Activated T-cell treated with anti-CD3 and anti-CD28 coated beads, Interleukin-2, amount 50 U/mL, for 4 hours (primary cell): Measurements from ENCODE around the gene TENM3. TPM values are rescaled to one million over a fixed set of nuclear protein-coding genes. Genes with fewer than 3 reads are reported as not detected.

ENCODE experiments used
- ATAC-seq, 2 donors: fragments of 200-7000 bp; cut with Tn5 transposase; one replicate each; pipeline ENCODE4 v1.10.0; 2021
- DNase-seq: peaks from one replicate; pipeline ENCODE4 v3.0.0-alpha.2; 2020
- H3K27me3 Mint-ChIP-seq: one replicate; pipeline ENCODE4 v1.8.0; 2021; ENCODE audit warnings: low read depth, mixed read lengths
- H3K36me3 Mint-ChIP-seq: one replicate; pipeline ENCODE4 v1.8.0; 2022; ENCODE audit warnings: mixed read lengths; ENCODE audit not compliant: insufficient read depth
- H3K4me1 Mint-ChIP-seq: one replicate; pipeline ENCODE4 v1.8.0; 2021; ENCODE audit warnings: low read depth, mixed read lengths
- H3K4me3 Mint-ChIP-seq: one replicate; pipeline ENCODE4 v1.8.0; 2021; ENCODE audit warnings: mild to moderate bottlenecking, moderate library complexity, mixed read lengths
- H3K9me3 Mint-ChIP-seq: one replicate; pipeline ENCODE4 v1.8.0; 2021; ENCODE audit warnings: mixed read lengths
- total RNA-seq, 3 donors: library from RNA; stranded (reverse); gene quantifications; one replicate each; pipeline ENCODE4 v1.2.1, GENCODE V29; 2021

TENM3 gene
- total RNA-seq, 3 donors from 2014 or later = 0.03 to 0.14 (median 0.13) TPM

DNA sequence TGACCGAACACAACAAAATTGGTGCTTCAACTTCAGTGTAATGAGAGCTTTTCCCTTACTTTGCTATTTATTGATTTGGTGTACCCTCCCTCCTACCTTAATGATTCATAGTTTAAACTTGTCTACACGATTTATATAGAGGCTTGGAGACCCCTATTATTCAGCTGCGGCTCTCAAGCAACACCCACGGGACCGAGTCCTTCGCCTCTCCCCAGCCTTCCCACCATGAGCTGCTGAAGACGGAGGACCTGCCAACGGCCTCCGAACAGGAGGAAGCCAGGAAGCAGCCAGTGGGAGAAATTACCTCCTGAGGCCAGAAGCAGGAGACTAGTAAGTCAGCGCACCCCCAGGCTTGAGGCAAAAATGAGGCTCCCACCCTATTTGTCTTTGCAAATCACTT is 595.3 kb downstream of the TENM3 start:
- peaks cover 45% of the 10 kb centered on the region for H3K27me3 Mint-ChIP-seq
- no peaks in the 10 kb centered on the region for H3K9me3 Mint-ChIP-seq
- H3K36me3 Mint-ChIP-seq = no peaks in the 10 kb centered on the region
- H3K4me3 Mint-ChIP-seq = no peak overlapping the region
- no peak for DNase-seq
- ATAC-seq = no peak
- H3K4me1 Mint-ChIP-seq = no peaks in the 10 kb centered on the region

DNA sequence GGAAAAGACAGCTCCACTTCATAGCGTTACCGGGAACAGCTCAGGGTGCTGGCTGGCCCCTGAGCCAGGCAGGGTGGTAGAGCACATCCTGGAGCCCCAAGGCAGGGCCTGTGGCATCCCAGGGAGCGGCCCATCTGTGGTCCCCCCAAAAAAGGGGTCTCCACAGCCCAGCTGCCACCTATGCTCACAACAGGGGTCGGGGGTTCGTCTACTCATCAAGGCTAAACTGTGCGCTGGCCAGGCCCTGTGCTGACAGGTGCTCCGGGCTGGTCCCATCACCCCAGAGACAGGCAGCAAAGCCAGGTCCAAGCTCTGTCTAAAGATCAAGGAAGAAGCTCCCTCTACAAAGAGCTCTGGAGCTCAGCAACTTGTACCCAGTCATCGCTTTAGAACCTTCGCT is 596.1 kb downstream of the TENM3 start:
- no peaks in the 10 kb centered on the region for H3K36me3 Mint-ChIP-seq
- DNase-seq = no peak
- peaks cover 50% of the 10 kb centered on the region for H3K27me3 Mint-ChIP-seq
- no peaks in the 10 kb centered on the region for H3K4me1 Mint-ChIP-seq
- no peak overlapping the region for H3K4me3 Mint-ChIP-seq
- ATAC-seq = no peak
- no peaks in the 10 kb centered on the region for H3K9me3 Mint-ChIP-seq

DNA sequence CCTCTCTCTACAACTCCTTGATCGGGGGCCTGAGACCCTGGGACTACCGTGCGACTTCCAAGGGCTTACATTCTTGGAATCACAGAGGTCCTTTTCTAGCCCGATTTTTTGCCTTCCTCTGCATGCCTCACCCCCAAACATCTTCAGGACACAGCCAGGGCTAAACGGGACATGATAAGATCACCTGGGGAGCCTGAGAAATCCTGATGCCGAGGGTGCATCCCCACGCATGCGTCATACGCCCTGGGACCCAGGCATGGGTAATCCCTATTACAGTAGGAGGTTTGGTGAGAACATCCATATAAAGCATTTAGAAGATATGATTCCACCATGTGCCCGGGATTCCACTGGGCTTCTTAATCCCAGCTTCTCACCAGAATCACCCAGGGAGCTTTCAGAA is 596.9 kb downstream of the TENM3 start:
- Mint-ChIP-seq H3K4me3 (no peak overlapping the region), H3K9me3 (no peaks in the 10 kb centered on the region), H3K4me1 (no peaks in the 10 kb centered on the region), H3K36me3 (no peaks in the 10 kb centered on the region), H3K27me3 (peaks cover 46% of the 10 kb centered on the region)
- DNase-seq = no peak
- ATAC-seq = no peak

DNA sequence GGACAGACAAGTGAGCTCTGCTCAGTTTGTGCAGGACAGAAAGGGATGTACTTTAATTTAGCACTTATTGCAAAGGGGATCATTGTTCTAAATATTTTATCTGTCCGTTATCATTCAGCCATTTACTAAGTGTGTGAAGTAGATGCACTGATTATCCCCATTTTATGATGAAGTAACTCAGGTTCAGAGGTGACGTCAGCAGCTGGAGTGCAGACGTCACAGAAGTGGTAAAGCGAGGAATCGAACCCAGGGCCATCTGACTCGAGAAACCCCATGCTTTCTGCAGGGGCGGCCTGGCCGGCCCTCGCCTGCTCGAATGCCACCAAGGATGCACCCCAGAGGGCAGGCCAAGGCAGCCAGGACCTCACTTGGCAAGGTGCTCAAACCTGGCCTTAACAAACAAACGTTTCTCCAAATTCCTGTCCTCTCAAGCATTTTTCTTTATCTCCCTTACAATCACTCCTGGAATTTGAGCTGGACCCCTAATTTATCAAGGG is 599.0 kb downstream of the TENM3 start:
- Mint-ChIP-seq H3K36me3 (no peaks in the 10 kb centered on the region), H3K27me3 (peaks cover 30% of the 10 kb centered on the region), H3K4me1 (no peaks in the 10 kb centered on the region), H3K9me3 (no peaks in the 10 kb centered on the region), H3K4me3 (no peak overlapping the region)
- DNase-seq = no peak
- ATAC-seq = no peak

DNA sequence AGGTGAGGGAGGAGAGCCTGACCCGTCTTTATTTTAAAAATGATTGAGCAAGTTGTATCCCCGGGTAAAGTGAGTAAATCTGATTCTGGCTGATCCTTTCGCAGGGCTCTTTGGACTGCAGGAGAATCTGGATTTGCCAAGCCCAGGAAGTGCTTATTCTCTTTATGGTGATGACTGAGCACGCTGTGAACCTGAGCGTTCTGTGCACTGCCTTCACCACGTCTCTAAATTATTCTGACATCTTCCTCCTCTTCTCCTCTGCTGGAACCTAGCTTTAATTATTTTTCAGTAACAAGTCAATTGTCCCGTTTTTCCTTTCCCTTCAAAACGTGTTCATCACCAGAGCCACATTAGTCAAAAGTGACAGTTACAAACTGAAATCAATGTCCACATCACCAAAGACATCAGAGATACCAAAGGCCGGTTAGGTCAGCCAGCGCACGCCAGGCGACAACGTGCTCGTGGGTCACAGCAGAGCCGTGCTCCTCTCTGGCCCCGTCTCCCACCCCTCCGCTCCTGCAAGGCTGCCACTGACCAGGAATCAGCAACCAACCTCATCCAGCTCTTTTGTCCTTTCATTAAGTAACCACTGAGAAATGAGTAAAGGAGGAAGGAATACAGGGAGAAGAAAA is 599.7 kb downstream of the TENM3 start:
- DNase-seq = no peak
- Mint-ChIP-seq H3K36me3 (no peaks in the 10 kb centered on the region), H3K4me3 (no peak overlapping the region), H3K9me3 (no peaks in the 10 kb centered on the region), H3K27me3 (peaks cover 23% of the 10 kb centered on the region), H3K4me1 (no peaks in the 10 kb centered on the region)
- ATAC-seq = no peak

DNA sequence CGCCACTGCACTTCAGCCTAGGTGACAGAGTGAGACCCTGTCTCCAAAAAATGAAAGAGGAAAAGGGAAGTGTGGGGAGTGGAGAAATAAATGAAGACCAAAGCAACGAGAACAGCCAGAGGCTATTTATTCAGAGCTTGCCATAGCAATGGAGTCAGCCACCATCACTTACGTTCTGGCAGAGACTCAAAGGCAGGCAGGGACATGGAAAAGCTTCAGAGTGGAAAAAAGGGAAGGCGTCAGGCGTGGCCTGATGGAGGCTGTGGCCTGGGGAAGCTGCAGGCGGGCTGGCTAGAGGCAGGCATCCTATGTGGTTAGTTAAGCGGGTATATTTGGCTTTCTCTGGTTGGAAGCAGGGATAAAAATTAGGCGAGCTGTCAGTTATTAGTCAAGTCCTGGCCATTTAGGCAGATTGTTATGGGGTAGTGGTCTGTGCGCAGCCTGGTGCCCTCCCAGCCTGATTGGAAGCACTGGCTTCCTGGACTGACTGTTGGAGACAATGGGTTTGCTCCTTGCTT is 600.7 kb downstream of the TENM3 start:
- DNase-seq (no peak), ATAC-seq (no peak)
- Mint-ChIP-seq H3K36me3 (no peaks in the 10 kb centered on the region), H3K4me1 (no peaks in the 10 kb centered on the region), H3K4me3 (no peak overlapping the region), H3K27me3 (peaks cover 18% of the 10 kb centered on the region), H3K9me3 (no peaks in the 10 kb centered on the region)

DNA sequence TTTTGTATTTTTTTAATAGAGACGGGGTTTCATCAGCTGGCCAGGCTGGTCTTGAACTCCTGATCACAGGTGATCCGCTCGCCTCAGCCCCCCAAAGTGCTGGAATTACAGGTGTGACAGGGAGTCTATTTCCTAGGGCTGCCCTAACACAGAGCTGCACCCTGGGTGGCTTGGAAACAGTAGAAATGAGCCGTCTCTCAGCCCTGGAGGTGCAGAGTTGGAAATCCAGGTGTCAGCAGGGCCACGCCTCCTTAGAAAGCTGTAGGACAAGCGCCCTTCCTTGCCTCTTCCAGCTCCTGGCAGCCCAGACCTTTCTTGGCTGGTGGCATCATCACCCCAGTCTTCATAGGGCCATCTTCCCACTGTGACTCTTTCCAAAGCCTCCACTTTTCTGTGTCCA is 602.4 kb downstream of the TENM3 start:
- Mint-ChIP-seq H3K9me3 (no peaks in the 10 kb centered on the region), H3K4me3 (no peak overlapping the region), H3K4me1 (no peaks in the 10 kb centered on the region), H3K27me3 (peaks cover 10% of the 10 kb centered on the region), H3K36me3 (no peaks in the 10 kb centered on the region)
- DNase-seq = no peak
- ATAC-seq = no peak

DNA sequence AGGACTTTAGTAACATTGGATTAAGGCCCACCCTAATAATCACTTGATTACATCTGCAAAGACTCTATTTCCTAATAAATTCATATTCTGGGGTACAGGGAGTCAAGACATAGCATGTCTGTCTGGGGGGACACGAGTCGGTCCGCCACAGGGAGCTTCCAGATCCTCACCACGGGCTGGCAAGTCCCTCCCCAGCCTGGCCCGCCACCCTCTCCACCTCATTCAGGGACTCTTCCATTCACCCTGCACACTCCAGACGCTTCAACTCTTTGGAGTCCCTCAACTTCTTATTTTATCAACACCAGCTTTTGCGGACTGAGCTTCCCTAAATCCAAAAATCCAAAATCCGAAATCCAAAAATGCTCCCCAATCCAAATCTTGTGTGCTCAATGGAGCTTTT is 602.8 kb downstream of the TENM3 start:
- Mint-ChIP-seq H3K27me3 (peaks cover 10% of the 10 kb centered on the region), H3K4me3 (no peak overlapping the region), H3K9me3 (no peaks in the 10 kb centered on the region), H3K36me3 (no peaks in the 10 kb centered on the region), H3K4me1 (no peaks in the 10 kb centered on the region)
- DNase-seq (no peak), ATAC-seq (no peak)

DNA sequence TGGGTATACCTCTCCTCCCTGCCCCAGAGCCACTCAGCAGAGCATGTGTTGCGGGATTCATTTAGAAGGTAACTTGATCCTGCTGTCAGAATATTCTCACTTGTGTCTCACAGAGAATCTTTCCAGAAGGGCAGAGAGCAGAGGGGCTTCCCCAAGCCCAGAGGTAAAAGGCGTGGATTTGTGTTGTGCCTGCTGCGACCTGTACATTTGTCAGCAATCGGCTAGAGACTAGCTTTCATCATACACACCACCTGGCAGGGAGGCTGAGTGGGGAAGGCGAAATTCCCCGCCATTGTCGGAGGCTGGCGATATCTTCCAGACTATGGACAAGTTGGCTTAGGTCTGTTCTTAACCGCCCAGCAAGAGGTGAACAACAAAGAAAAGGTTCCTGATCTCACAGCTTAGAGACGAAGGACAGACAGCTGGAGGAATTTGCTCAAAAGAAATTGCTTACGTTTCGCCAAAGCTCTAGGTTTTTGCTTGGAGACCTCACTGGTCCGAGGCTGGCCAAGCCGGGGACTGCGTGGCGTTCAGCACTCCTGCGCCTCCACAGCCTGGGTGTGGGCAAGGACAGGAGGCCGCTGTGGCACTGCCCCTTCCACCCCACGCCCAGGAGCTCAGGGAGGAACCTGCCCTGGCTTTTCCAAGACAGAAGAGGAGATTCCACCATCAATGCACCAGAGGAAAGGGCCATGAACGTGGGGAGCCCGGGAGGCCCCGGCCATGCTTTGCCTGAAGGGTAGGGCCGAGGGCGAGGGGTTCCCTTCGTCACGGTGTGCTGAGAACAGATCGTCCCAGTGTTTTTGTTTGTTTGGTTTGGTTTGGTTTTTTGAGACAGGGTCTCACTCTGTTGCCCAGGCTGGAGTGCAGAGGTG is 604.6 kb downstream of the TENM3 start:
- Mint-ChIP-seq H3K4me3 (no peak overlapping the region), H3K9me3 (no peaks in the 10 kb centered on the region), H3K27me3 (peaks cover 12% of the 10 kb centered on the region), H3K36me3 (no peaks in the 10 kb centered on the region), H3K4me1 (no peaks in the 10 kb centered on the region)
- ATAC-seq (no peak), DNase-seq (no peak)

DNA sequence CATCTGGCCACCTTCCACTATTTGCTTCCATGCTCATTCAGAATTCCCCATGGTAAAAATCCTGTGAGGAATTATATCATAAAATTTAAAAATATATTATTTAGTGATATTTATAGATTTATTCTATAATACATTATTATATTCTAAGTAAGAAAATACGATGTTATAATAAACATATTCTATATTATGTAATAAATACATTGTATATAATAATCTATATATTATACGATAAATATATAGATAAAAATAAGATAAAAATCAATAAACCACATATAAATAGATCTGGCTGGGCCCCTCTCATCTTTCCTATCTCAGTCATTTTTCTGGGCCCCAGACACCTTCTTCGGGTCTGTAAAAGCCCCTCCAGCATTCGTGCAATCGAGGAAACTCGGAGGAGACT is 605.5 kb downstream of the TENM3 start:
- no peaks in the 10 kb centered on the region for H3K36me3 Mint-ChIP-seq
- ATAC-seq (no peak), DNase-seq (no peak)
- H3K4me1 Mint-ChIP-seq = no peaks in the 10 kb centered on the region
- H3K9me3 Mint-ChIP-seq = peaks cover 6% of the 10 kb centered on the region
- no peak overlapping the region for H3K4me3 Mint-ChIP-seq
- peaks cover 11% of the 10 kb centered on the region for H3K27me3 Mint-ChIP-seq
